Keratinocyte (primary cell): ENCODE results near the gene IL36RN.

Source experiments
- EZH2 ChIP-seq: IDR thresholded peaks from one replicate; pipeline ENCODE4 v1.6.1; 2012; ENCODE audit warnings: inconsistent platforms, mild to moderate bottlenecking, low read length, moderate library complexity
- TF ChIP-seq, protein P1 (sequence below), 3 experiments: IDR thresholded peaks in 1 of 3; conservative IDR thresholded peaks in 1 of 3; optimal IDR thresholded peaks in 1 of 3; 2 replicates in 2 of 3; 3 replicates in 1 of 3; pipeline versions ENCODE3 to v1.5.1; 2011; ENCODE audit warnings: low read length in 3 of 3, mild to moderate bottlenecking in 3 of 3, moderate library complexity in 2 of 3, control low read depth in 1 of 3, inconsistent platforms in 1 of 3; ENCODE audit not compliant: insufficient read depth in 2 of 3; ENCODE audit errors: extremely low read depth in 1 of 3

DNA sequence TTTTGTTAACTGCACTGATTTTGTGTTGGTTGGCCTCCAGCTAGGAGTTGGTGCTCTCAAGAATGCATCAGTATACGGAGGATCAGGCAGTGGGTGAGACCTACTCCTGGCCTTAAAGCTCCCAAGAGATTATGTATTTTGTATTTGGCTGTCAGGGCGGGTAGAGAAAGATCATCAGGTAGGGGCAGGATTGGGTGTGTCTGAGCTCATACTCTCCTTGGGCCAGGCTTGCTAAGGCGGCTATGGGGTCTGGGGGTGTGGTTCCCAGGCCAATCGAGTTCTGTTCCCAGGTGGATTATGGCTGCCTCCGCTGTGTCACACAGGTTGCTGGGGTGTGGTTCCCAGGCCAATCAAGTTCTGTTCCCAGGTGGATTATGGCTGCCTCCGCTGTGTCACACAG, 39.5 kb downstream of the IL36RN start:
- TF ChIP-seq, protein P1, sequence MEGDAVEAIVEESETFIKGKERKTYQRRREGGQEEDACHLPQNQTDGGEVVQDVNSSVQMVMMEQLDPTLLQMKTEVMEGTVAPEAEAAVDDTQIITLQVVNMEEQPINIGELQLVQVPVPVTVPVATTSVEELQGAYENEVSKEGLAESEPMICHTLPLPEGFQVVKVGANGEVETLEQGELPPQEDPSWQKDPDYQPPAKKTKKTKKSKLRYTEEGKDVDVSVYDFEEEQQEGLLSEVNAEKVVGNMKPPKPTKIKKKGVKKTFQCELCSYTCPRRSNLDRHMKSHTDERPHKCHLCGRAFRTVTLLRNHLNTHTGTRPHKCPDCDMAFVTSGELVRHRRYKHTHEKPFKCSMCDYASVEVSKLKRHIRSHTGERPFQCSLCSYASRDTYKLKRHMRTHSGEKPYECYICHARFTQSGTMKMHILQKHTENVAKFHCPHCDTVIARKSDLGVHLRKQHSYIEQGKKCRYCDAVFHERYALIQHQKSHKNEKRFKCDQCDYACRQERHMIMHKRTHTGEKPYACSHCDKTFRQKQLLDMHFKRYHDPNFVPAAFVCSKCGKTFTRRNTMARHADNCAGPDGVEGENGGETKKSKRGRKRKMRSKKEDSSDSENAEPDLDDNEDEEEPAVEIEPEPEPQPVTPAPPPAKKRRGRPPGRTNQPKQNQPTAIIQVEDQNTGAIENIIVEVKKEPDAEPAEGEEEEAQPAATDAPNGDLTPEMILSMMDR (optimal IDR thresholded peaks at IDR 0.05 in 1 of 3, IDR thresholded peaks at IDR 0.05 in 1 of 3, conservative IDR thresholded peaks at IDR 0.05 in 1 of 3; ENCODE audit: extremely low read depth in 1 of 3, insufficient read depth in 2 of 3, low read length in 3 of 3) = no peak
- no peak for TF ChIP-seq EZH2
